ENCODE data around the gene DENND1A.

The DENND1A gene

GRCh38 chr9:123722378-123722777 lies 207.5 kb downstream of the DENND1A start:
- no peak for DNase-seq

- no peak for DNase-seq
Measured at GRCh38 chr9:123718188-123718587, 211.7 kb downstream of the DENND1A start.

- DNase-seq = no peak
Measured at GRCh38 chr9:123717581-123718175, 212.2 kb downstream of the DENND1A start.

- DNase-seq = no peak
Measured at GRCh38 chr9:123716339-123716945, 213.5 kb downstream of the DENND1A start.

- no peak for DNase-seq
Measured at GRCh38 chr9:123715258-123715657, 214.7 kb downstream of the DENND1A start.

- DNase-seq = no peak
Measured at GRCh38 chr9:123713282-123713681, 216.6 kb downstream of the DENND1A start.

GRCh38 chr9:123712399-123712798 lies 217.5 kb downstream of the DENND1A start:
- DNase-seq = no peak

GRCh38 chr9:123710299-123710698 lies 219.6 kb downstream of the DENND1A start:
- no peak for DNase-seq

GRCh38 chr9:123702483-123702882 lies 227.4 kb downstream of the DENND1A start:
- no peak for DNase-seq

- no peak for DNase-seq
Measured at GRCh38 chr9:123697686-123698085, 232.2 kb downstream of the DENND1A start.

- DNase-seq = no peak
Measured at GRCh38 chr9:123696476-123696875, 233.4 kb downstream of the DENND1A start.

- no peak for DNase-seq
Measured at GRCh38 chr9:123695386-123695785, 234.5 kb downstream of the DENND1A start.

- no peak for DNase-seq
Measured at GRCh38 chr9:123691765-123692303, 238.1 kb downstream of the DENND1A start.

GRCh38 chr9:123689701-123690428 lies 240.1 kb downstream of the DENND1A start:
- DNase-seq = no peak

GRCh38 chr9:123687246-123687751 lies 242.6 kb downstream of the DENND1A start:
- DNase-seq = no peak

GRCh38 chr9:123686829-123687192 lies 243.1 kb downstream of the DENND1A start:
- DNase-seq = no peak

GRCh38 chr9:123686131-123686828 lies 243.6 kb downstream of the DENND1A start:
- DNase-seq = no peak

- DNase-seq = no peak
Measured at GRCh38 chr9:123685489-123686083, 244.3 kb downstream of the DENND1A start.

GRCh38 chr9:123684393-123685149 lies 245.4 kb downstream of the DENND1A start:
- DNase-seq = peak; percentile 15

GRCh38 chr9:123682746-123683145 lies 247.2 kb downstream of the DENND1A start:
- DNase-seq = no peak

- DNase-seq = no peak
Measured at GRCh38 chr9:123680352-123680751, 249.6 kb downstream of the DENND1A start.

All from stimulated activated CD4-positive, alpha-beta T cell treated with anti-CD3 and anti-CD28 coated beads, Interleukin-15, amount 100 ng/mL, for 24 hours (primary cell).